HG03280 (cell line): Measurements from ENCODE around the gene THBS2.
"Not testable (repeated sequence)": the region's sequence is repeated elsewhere in the genome, so short reads cannot be mapped to it uniquely, and the experiment has no call there.

ENCODE experiments used
- ATAC-seq: cut with Tn5 transposase; IDR thresholded peaks from one replicate; pipeline ENCODE4 v1.9.1; 2021; ENCODE audit warnings: mild to moderate bottlenecking, moderate library complexity; ENCODE audit not compliant: unreplicated experiment

THBS2 gene

DNA sequence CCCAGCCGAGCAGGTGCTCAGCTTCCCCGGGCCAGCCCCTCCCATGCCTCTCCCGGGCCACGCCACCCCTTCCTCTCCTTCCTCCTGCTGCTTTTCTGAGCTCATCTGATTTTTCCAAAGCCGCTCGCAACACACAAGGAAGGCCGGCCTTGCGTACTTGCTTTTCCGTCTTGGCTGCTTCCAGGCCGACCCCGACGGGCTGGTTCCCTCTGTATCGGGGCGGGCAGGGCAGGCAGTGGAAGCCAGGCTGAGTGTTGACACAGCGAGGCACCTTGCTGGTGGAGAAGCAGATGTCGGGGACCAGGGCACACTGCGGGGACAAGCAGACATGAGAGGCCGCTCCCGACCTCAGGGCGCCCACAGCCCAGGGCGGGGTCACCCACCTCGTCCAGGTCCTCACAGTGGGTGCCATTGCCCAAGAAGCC, 21.1 kb downstream of the THBS2 start:
- ATAC-seq, result no peak

DNA sequence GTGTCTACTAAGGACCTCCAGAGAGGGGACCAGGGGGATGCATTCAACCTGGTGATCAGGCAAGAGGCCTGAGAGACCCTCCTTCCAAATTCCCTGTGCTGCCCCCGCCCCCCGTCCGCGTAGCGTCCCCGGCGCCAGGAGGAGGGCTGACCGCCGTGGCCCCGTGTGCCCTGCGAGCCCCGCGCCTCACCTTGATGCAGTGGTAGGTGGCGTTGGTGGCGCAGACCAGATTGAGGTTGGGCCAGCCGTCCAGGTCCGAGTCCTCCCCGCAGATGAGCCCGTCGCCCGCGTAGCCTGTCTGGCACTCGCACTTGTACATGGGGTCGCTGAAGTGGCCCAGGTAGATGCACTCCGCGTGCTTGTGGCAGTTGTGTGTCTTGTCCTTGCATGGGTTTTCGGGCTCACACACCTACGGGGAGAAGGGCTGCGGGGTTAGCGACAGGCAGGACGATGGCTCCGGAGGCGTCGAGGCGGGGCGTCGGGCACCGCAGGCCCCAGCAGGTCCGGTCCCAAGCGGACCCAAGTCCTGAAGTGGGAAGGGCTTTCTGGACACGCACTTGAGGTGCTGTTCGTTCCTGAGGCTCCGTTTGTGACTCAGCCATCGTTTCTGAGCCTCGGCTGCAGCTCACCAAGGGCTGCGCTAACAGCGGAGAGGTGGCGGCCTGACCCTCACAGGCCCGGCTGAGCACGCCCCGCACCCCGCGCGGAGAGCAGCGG, 21.7 kb downstream of the THBS2 start:
- ATAC-seq, result no peak

DNA sequence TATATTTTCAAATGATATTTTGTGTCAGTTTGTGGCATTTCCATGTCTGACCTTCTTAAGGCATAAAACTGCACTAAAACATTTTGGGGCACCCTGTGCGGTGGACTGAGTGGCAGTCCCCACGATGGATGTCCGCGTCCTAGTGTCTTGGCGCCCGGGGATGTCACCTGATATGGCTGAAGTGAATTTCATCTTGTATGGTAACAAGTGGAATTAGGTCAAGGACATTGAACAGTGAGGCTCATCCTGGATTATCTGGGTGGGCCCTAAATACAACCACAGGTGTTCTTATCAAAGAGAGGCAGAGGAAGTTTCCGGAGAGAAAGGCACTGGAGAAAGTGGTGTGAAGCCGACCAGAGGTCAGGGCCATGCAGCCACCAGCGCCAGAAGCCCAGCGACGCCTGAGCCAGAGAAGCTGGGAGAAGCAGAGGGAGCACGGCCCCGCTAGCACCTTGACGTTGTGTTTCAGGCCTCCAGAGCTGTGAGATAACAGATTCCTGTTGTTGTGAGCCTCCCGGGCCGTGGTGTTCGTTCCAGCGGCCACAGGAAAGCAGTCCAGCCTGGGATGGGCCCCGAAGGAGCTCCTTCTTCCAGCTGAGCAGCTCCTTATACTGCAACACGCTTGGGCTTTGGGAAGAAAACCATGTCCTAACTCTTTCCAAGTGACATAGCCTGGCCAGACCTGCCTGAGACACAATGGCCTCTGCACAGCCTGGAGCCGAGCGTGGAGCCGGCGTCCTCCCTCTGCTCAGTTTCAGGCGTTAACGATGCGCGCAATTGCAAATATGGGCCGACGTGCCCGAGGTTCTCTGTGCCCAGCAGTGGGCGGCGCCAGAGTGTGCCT, 22.5 kb downstream of the THBS2 start:
- no peak for ATAC-seq

DNA sequence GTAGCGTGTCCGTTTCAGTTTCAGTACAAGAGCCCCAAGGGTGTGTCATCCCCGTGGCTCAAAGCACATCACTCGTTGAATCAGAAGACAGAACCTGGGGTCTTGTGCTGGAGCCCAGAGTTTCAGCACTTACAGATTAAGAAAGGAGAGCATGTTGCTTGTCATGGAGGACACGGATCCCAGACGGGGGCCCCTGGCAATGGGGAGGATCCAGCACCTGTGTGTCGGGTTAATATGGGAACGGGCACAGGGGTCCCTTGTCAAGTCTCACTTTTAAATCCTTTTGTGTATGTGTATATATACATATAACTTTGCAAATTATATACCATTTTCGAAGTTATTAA, 23.4 kb downstream of the THBS2 start:
- no peak for ATAC-seq

DNA sequence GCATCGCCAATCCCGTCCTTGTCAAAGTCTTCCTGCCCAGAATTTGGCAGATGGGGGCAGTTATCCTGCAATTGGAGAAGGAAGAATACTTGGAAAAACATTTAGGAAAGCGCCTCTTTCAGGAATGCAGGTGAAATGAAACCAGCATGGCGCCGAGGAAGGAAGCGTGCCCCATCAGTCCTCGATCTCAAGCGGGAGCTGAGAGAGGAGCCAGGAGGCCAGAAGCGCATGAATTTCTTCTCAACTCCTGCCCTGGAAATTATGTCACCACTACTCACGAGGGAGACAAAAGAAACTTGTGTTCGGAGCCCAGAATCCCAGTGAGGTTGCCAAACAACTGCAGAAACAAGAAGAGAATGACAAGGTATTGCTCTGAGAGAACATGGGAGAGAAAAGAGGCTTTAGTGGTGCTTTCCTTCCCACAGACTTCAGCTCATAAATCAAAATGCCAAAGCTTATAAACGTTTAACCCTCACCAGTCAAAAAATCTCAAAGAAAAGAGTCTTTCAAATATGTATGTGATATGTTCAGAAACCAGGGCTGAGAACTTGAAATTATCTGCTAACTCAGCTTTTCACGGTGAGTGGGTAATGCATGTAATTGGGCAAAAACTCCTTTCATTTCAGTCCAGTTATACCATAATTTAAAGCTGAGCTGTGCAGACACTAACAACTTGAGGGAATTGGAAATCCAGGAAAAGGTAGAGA, 23.9 kb downstream of the THBS2 start:
- ATAC-seq, result no peak

DNA sequence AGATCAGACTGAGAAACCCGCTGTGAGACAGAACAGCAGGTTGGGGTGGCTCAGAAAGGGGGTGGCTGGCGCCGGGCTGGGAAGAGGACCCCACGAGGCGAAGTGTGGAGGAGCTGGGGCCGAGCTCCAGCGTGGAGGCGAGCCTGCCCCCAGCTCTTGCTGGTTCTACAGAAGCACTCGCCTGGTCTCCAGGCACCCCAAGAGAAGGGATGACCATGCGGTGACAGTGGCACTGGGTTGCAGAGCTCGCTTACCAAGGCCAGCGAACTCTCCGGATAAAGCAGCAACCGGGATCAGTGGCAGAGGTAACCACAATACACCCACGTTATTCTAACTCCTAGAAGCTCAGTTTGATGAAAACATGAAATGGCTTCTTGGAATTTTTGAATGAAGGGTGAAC, 26.5 kb downstream of the THBS2 start:
- no peak for ATAC-seq

DNA sequence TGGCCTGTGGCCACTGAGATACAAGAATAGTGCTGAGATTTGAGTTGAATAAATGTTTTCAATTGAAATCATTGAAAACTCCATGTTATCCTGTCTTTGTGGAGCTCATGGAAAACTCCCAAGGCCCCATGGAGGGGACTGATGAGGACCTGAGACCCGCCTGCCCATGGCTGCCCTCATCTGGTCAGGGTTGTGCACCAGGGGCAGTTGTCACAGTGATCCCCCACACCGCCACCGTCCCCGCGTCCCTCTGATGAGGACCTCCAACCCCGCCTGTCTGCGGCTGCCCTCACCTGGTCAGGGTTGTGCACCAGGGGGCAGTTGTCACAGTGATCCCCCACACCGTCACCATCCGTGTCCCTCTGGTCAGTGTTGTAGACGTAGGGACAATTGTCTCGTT, 27.8 kb downstream of the THBS2 start:
- ATAC-seq, result no peak

DNA sequence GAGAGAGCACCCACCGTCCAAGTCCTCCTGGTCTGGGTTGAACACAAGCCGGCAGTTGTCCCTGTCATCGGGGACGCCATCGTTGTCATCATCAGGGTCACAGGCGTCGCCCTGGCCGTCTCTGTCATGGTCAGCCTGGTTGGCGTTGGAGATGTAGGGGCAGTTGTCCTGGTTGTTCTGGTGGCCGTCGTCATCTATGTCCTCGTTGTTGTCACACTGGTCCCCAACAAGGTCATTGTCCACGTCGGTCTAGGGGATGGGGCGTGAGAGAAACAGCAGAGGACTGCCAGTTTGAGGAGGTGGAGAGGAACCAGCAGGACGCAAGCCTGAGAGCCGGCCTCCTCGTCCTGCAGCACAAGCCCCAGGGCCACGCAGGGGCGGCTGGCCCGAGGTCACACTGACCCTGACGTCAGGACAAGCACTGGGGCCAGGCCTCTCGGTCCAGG, 28.5 kb downstream of the THBS2 start:
- ATAC-seq, result no peak

DNA sequence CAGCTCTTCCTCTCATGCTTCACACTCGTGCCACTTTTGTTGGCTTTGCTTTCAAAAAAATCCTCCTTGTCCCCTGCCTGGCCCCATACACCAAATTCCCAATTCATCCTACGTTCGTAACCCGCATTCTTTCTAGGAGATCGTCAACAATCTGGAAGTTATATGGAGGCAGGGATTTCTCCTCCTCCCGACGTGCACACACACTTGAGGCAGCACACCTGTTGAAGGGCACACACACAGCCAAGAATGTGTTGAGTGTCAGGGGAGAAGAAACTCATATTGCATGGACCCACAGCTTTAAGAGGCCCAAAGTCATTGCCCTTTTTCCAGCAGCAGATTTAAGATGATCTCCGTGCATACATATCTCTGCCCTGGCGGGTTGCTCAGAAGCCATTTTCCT, 28.9 kb downstream of the THBS2 start:
- ATAC-seq, result no peak

DNA sequence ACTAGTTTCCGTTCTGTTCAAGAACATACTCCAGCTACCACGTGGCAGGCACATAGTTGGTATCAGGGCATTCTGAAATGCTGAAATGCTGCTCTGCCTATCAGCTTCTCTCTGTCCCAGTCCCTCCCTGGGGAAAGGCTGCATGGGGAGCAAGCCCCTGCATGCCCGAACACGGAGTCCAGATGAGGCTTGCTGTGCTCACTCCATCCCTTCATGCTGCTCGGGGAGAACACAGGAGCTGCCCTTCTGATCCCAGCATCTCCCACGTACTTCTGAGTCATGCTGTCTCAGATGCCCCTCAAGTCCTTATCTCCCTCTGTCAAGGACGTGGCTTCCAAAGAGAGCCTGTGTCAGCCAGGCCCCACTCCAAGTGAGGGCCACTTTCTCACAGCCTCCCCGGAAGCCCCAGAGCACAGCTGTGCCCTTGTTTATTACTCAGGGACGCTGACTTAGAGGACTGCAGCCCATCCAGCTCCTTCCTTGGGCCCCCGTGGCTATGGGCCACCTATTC, 29.4 kb downstream of the THBS2 start:
- no peak for ATAC-seq

DNA sequence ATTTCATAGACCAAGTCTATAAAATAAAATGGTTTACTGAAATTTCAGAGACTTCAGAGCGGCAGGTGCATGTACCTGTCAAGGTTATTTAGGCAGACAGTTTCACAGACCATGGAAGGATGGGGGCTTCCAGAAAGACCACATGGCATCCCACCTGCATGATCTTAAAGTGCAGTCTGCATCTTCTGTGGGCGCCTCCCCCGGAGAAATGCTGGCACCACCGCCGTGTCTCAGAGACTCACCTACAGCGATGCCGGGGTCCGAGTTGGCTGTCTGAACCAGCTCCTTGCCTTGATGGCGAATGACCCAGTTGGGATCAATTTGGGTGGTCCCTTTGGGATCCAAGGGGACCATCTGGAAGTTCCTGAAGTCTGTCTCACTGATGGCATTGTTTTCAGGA, 30.6 kb downstream of the THBS2 start:
- no peak for ATAC-seq

DNA sequence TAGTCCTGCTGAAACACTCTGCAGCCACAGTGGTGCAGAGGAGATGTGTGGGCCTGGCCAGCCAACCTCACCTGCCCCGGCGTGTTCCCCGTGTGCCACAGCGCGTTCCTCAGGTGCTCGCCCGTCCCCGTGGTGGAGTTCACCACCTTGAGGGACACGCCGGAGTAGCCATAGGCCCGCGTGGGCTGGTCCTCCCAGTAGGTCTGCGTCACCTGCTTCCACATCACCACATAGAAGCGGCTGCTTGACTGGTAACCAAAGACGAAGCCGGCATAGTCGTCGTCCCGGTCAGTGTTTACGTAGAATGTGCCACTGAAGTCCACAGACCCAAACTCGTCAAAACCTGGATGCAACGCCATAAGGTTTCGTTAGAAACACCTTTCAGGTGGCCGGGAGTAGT, 31.5 kb downstream of the THBS2 start:
- ATAC-seq, result no peak

DNA sequence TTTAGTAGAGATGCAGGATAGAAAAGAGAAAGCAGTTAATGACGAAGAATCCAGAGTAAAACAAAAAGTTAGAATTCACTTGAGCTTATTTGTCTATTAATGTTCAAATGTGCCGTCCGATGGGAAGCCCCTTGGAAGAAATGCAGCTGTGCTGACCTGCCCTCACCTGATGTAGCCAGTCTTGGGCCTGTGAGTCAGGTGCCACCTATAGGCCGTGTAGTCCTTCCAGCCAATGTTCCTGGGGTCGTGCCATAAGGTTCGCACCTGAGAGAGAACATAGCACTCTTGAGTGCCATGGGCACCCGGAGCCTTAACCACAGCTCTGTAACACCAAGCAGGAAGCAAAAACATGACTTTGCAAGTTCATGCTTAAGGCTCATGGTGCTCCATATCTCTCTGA, 32.4 kb downstream of the THBS2 start:
- no peak for ATAC-seq

DNA sequence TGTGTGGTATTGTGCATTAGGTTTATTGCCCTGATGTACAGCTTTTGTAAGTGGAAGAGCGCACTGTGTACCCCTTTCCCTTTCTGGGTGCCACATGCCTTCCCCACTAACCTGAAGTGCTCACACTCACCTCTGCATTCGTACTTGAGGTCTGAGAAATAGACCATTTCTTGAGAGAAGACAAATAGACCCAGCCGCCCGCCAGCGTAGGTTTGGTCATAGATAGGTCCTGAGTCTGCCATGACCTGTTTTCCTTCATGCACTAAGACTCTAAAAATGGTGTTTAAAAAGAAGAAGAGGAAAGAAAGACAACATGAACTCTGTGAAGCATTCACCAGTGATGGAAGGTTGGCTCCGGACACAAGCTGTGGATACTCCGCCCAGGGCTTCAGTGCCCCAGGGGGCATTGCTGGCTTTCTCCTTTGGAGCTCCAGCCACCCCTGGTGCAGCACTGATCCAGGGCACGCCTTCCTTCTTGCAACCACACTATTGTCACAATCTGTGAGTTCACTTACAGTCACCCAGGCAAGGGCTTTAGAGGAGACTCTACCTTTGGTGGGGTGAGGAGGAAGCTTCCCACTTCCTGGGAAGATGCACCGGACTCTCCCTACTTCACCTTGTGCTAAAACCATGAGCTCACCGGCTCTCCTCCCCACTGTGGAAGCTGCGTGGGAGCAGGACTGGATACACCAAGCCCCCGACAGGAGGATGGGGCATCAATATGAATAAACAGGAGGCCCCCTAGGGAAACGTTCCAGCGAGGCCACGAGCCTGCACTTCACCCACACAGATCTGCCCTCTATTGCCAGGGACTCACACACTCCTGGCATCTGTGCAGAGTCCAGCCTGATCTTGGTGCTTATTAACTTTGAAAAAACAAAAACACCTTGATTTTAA, 33.3 kb downstream of the THBS2 start:
- no peak for ATAC-seq

DNA sequence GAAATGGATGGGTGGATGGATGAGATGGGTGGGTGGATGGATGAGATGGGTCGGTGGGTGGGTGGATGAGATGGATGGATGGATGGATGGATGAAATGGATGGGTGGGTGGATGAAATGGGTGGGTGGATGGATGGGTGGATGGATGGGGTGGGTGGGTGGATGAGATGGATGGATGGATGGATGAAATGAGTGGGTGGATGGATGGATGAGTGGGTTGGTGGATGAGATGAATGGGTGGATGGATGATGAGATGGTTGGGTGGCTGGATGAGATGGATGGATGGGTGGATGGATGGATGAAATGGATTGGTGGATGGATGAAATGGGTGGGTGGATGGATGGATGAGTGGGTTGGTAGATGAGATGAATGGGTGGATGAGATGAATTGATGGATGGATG, 35.7 kb downstream of the THBS2 start:
- ATAC-seq, result no peak

DNA sequence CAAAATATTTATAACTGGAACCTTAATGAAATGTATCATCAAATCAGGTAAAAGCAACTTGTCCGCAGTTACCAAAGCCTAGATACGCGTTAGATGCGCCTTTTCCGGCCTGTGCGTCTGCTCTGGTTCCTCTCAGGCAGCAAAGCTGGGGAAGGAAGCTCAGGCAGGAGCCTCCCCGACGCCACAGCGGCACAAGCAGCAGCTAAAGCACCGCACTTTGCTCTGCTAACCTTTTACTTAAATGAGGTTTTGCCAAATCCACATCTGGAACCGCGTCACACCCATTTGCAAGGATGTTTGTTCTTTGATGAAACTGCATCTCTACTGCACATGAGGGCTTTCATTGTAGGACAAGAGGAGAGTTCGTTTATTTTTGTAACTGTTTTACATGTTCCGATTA, 36.8 kb downstream of the THBS2 start:
- ATAC-seq, result no peak

DNA sequence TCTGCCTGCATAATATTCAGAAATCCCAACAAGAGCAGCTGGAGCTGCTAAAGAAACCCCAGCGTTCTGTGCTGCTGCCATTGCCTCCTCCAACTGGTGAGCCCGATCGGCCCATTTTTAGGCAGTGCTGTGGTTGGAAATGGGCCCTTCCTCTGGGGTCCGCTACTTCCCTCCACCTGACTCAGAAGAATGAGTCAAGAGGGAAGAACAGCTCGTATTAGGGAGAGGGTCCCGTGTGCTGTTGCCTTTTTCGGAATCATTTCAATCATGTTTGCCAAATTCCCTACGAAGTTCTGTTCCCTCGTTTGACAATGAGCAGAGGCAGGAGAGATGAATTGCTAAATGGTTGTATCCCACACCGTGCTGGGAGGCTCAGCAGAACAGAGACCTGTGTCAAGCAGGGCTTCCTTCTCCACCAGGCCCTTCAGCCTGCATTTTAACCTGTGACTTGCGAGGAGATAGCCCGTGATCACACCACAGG, 38.4 kb downstream of the THBS2 start:
- no peak for ATAC-seq

DNA sequence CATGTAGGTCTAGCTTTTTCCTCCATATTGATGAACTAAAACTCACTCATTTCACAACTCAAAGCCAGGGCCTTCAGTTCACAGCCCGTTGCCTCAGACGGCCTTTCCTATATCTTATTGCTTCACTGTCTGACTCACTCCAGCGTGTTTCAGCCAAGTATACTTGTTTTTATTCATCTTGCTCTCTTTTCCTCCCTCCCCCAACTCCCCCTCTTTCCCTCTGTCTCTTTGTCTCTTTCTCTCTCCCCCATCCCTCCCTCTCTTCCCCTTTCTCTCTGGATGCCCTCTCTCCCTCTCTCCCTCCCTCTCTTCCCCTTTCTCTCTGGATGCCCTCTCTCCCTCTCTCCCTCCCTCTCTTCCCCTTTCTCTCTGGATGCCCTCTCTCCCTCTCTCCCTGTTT, 38.9 kb downstream of the THBS2 start:
- ATAC-seq, result not testable (repeated sequence)

DNA sequence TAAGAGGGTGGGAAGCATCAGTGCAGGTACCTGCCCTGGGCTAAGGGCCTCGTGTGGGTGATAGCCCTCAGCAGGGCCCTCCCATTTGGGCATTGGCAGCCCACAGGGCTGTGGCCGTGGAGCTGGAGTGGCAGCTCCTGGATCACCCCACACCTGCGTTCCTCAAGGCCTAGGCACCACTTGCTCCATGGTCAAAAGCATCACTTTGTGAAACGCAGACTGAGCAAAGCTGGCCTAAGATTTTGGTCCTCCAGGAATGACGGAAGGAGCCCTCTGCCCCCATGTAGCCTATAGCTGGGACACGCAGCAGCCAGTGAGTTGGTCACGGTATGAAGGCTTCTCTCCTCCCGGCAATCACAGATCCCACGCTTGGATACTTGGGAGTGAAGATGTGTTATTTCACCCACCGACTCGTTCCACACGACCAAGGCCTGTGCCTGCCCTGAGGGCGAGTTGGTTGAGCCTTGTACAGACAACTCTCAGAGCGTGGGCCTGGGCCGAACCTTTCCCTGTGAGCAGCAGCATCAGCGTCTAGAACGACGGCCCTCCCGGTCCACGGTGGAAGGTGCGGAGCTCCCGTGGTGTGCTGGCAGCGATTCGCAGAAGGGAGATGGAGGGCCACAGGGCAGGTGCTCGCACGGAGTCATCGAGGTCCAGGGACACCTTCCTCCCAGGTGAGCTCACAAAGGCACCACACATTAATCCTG, 39.7 kb downstream of the THBS2 start:
- no peak for ATAC-seq
